ENCODE data around the gene TSPAN8.
"Not testable (repeated sequence)": the region's sequence is repeated elsewhere in the genome, so short reads cannot be mapped to it uniquely, and the experiment has no call there.

Gene TSPAN8

DNA sequence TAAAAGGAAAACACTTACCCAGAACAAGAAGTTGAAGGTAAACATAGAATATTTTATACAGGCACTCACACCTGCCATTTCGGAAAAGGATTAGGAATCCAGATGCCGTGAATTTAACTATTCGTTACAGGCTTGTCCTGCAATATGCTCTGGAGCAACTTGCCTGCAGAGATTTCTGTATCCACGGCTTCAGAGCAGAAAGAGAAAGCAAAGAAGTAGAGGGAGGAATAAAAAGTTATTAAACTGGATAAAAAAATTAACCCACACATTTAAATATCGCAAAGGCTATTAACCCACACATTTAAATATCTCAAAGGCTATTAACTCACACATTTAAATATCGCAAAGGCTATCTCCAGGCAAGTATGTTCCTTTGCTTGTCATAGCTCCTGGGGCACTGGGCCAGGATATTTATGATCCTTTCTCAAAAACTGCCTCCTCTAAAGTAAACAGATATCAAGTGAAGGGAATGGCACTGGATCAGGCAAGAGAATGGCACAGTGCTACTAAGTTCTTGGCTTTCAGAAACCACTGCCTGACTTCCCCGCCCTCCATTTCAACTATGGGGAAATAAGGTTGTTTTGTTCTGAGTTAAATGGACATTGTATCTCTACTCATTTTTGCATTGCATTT, at the start of gene TSPAN8:
Gene TSPAN8, minus strand, starts transcription at position 399 of the 633 bp plus-strand sequence. Its CDS starts 321 bp downstream, at position 78.
- no peak for DNase-seq

DNA sequence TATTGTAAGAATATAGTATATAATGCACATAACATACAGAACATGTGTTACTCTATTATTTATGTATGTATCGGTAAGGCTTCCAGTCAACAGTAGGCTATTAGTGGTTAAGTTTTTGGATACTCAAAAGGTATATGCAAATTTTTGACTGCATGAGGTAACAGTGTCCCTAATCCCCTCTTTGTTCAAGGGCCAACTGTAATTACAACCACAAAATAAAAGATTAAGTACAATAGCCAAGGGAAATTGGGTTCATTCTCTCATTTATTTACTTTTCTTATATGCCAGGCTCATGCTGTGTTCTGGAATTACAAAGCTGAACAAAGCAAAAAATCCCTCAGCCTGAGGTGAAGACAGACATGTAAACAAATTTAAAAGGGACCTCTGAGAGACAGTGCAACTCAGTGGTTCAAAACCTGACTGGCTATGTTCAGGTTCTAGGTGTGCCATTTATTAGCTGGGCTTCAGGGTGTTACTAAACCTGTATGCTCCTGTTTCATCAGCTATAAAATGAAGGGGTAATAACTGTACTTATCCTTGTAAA, 43.4 kb upstream of the TSPAN8 start:
- no peak for DNase-seq

DNA sequence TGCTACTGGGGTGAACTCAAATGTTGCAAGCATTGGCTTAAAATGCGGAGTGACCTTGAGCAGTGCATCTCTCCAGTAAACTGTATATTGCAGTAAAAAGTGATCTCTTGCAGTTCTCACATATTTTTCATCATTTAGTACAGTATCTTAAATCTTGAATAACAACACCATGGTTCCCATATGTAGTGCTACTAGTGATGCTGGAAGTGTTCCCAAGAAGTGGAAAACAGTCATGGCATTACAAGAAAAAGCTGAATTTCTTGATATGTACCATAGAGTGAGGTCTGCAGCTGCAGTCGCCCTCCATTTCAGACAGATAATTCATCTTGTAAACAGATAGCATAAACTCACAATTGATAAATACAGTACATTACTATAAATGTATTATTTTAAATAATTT, 42.9 kb upstream of the TSPAN8 start:
- DNase-seq = no peak

DNA sequence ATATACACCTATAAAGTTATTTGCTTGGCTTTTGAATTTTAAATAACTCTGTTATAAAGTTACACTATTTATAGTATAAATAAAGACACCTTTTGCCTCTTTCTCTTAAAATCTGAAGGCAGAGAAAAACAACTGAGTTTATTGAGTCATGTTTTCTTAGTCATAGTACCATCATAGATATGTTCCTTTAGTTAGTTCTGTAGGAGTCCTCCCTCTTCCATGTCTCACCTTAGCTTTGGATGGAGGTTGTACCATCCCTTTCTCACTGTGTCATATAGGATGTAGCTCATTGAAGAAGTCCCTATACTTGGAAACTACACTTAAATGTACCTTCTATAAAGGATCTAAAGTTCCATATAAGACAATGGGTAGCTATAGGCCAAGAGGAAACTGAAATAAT, 39.7 kb upstream of the TSPAN8 start:
- DNase-seq = no peak

DNA sequence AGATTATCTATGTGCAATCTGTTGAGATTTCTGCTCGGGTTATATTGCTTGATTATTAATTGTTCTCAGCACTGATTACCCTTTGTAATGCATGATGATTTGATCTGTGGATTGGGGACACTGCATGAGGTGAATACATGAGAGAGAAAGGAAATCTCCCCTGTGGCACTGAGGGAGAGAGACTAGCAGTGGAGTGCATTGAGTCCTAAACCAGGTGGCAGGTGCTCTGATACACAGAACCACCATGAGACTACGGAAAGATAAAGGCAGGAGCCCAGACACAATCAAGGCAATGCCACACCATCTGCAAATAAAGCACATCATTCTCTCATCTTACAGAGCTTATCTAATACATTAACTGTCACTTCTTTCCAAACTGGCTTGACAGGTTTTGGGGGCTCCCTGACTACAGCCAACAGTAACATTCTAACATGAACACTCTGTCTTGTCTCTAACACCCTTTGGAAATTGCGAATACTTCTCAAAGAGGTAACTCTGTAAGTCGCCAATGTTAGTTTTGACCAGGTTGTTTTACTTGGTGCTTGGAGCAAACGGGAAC, 37.6 kb upstream of the TSPAN8 start:
- DNase-seq = peak; percentile 3

DNA sequence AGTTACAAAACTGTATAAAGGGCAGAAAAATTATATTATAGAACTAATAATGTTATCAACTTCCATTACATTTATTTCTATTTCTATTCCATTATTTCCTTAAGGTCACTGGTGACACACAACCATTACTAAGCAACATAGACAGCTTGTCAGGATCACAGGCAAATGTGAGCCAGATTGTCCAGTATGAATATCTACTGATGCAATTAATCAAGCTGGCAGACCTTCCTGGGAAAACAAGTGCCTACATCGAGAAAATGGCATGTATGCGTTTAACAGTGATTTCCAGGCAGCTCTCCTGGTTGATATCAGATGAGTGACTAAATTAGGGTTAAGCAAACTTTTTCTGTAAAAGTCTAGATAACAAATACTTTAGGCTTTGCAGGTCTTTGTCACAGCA, 36.9 kb upstream of the TSPAN8 start:
- peak; percentile 20 for DNase-seq

DNA sequence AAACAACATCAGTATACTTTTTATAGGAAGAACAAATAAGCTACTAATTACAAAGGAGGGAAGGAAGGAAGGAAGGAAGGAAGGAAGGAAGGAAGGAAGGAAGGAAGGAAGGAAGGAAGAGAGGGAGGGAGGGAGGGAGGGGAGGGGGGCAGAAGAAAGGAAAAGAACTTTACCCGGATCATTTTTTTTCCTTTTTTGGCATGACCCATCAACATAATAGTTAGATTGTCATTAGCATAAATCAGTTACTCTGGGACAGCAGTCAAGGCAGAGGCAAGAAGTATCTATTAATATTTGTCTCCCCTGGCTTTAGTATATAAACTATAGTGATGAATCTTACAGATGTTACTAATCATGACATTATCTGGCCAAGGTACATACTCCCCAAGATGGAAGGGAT, 35.2 kb upstream of the TSPAN8 start:
- no peak for DNase-seq

DNA sequence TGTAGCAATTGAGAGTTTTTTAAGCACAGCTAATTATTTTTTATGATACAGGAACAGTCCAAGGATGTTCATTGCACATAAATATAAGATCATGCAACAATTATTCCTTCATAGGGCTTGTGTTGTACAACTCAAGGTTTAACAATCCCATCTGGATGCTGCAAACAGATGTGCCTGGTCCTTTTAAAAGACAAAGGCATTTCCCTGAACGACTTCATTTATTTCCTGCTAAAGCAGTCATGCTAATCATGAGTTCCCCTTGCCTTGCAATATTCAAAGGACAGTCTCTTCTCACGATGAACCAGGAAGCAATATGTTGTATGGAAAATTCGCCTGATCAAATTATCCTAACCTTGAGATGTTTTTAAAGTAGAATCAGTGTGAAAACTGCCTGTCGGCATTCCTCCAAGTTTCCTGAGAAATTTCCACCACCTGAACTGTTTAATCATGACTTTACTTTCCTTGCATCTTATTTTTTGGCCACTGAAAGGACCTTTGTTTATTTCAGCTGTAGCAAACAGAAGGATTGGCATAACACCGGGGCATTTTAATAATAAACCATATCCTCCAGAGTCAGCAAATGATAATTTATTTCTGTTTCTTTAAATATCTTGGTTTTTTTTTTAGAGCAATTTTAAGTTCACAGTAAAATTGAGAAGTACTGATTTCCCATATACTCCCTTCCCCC, 33.9 kb upstream of the TSPAN8 start:
- no peak for DNase-seq

DNA sequence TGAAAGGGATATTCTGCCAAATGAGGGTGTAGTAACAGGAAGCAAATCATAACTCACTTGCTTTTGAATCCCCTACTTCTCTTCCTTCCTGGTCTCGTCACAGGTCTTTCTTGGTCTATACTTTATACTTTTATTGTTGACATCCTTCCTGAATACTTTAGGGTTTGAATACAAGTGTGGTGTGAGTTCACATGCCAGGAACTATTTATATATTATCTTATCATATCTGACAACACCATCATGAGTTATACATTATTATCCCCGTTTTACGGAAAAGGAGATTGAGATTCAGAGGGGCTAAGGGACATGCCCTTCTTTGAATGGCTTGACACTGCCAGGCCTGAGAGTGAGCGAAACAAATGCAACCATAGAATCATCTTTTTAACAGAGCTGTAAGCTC, 33.0 kb upstream of the TSPAN8 start:
- DNase-seq = no peak

DNA sequence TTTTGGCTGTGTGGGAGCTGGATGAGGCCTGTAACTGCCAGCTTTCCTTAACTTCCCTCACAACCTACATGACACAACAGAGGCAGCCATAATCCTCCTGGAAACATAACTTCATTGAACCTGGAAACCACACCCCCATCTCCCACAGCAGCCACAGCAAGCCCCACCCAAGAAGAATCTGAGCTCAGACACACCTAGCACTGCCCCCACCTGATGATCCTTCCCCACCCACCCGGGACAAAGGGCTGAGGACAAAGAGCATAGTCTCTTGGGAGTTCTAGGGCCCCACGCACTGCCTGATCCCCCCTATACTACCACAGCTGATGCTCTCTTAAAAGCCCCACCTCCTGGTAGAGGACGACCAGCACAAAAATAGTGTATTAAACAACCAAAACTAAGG, 29.6 kb upstream of the TSPAN8 start:
- DNase-seq = no peak

DNA sequence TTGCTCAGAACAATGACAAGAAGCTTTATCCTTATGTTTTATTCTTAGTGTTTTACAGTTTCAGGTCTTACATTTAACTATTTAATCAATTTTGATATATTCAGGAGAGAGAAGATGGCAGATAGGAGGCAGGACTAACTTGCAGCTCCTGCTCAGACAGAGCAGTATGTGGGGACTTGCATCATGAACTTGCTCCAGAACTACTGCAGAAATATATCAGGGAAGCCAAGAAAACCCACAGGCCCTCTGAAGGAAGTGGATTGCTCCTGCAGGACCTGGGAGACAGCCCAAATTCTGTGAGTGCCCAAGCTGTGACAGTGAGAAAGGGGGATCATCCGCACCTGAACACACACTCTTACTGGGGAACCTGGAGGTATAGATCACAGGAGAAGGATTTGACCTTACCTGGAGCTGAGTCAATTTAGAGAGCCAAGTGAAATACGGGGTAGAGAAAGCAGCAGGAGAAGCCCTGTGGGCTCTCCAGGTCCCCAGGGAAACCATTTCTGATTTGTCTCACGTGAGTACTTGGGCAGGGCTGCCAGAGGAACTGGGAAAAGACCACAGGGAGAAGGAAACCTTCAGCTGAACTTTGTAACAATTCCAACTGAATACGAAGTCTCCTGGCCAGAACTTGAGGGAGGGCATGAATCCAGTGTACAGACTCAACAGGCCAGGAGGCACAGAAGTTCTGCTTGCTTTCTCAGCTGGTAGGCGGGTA, 28.9 kb upstream of the TSPAN8 start:
- DNase-seq = no peak

DNA sequence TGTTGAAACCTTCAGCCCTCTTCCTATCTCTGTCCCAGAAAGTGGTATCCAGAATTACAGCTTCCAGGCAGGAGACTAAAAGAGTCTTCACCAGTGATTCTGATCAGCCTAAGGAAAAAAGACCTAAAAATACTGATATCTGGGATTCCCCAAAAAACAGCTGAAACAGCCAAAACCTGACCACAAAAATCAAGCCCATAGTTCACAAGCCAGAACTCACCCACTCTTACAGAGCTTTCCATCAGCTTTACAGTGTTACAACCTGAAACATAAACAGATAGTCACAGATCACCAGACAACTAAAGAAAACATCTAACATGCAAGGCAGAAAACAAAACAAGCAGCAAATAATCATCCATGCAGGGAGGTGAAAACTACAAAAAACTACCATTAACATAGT, 26.0 kb upstream of the TSPAN8 start:
- DNase-seq = no peak

DNA sequence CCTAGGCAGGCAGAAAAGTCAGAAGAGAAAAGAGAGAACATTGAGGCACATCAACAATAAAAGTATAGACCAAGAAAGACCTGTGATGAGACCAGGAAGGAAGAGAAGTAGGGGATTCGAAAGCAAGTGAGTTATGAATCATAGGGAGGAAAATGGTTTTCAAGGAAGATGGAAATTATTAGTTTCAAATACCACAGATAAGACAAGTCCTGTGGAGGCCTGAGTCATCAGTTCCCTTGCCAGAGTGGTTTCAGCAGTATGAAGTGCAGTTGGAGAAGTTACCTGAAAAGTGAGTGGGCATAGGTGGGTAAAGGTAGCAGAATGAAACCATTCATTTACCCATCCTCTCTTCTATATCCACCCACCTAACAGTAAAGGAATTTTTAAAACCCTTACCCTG, 25.2 kb upstream of the TSPAN8 start:
- DNase-seq = no peak

DNA sequence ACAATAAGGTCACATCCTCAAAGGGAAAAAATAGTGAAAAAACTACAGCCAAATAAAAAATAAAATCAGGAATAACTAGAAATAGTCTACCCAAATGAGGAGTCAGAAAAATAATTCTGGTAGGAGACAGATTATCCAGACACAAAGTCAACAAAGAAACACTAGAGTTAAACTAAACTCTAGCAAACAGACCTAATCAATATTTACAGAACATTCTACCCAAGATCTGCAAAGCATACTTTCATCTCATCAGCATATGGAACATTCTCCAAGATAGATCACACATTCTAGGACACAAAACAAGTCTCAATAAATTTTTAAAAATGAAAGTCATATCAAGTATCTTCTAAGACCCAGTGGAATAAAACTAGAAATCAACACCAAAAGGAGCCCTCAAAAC, 20.4 kb upstream of the TSPAN8 start:
- DNase-seq = no peak

DNA sequence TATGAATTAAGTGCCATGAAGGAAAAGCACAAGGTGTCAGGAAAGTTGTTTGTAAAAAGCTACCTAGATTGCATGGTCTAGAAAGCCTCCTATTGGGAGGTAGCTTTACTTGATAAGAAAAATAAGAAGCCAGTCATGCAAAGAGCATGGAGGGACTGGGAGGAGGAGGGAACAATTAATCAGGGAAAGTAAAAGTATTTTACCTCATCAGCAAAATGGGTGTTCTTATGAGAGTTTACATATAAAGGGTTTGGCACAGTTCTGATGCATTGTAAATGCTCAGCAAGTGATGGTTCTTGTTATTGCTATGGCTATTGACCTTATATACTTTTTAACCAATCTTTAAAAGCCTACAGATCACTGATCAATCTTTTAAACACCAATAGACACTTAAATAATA, 17.0 kb upstream of the TSPAN8 start:
- no peak for DNase-seq

DNA sequence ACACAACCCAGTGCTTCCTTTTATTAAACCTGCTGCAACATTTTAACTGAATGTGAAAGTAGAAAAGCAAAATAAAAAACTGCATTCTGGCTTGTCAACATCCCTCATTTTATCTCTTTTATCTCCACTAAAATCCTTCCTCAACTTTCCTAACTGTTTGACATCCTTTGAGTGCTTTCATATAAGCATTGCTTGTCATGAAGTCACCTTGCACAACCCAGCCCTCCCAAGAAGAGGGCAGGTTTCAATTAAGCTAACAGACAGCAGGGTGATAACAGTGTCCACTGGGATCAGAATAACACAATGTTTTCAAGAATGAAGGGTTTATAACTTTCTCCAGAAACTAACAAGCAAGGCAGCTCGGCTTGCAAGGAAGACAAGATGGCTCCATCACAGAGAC, 16.3 kb upstream of the TSPAN8 start:
- no peak for DNase-seq

DNA sequence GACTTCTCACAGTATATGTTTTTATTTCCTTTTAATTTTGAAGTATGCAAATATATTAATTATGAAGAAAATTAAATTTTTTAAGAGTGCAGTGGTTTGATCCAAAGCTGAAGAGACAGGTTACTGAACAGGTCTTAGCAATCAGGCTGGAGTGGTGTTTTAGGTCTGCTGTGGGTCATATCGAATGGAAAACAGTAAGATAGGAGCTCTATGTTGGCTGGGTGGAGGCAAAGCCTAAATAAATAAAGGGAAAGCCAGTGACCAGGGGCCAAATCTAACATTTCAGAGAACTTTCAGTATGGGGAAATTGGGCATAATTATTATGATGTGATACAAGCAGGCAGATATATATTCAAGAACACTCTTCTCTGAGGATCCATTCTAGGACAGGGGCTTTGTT, 12.7 kb upstream of the TSPAN8 start:
- no peak for DNase-seq

DNA sequence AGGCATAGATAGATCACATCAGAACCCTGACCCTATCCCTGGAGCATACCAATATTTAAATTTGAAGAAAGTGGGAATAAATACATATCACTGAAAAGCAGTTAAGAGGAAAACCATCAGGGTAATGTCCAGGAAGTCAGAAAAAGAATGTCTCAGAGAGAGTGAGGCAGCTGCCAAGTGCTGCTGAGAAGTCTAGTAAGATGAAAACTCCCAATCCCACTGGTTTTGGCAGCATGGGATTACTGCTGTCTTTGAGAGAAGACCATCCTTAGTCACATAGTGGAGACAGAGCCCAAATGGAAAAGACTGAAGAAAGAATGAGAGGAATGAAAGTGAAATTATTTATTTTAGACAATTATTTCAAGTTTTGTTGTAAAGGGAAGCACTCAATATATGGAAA, 11.5 kb upstream of the TSPAN8 start:
- DNase-seq = no peak

DNA sequence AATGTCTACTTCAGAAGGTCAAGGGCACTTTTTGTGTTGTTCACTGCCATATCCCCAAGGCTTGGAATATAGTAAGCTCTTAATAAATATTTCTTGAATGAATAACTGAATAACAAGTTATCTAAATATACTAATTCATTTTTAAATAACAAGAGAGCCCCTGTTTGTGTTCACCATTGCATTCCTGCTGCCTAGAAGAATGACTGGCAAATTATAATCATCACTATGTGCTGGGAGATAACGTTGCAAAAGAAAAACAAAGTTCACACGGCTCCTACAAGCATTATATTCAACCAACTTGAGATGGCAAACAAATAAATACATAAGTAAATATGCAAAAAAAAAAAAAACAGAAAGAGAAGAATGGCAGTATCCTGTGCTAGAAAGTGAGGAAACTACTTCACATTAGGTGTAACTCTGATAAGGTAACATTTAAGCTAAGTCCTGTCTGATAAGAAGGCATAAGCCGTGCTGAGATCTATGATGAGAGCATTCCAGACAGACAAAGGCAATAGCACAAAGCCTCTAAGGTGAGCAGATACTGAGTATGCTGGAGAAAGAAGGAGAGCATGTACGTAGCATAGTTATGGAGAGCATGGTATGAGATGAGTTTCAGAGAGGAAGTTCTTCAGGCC, 9.2 kb upstream of the TSPAN8 start:
- DNase-seq = no peak

DNA sequence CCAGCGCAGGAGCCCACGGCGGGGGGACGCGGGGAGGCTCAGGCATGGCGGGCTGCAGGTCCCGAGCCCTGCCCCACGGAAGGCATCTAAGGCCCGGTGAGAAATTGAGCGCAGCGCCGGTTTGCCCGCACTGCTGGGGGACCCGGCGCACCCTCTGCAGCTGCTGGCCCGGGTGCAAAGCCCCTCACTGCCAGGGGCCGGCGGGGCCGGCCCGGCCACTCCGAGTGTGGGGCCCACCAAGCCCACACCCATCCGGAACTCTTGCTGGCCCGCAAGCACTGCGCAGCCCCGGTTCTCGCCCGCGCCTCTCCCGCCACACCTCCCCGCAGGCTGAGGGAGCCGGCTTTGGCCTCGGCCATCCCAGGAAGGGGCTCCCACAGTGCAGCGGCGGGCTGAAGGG, 8.5 kb upstream of the TSPAN8 start:
- no peak for DNase-seq

DNA sequence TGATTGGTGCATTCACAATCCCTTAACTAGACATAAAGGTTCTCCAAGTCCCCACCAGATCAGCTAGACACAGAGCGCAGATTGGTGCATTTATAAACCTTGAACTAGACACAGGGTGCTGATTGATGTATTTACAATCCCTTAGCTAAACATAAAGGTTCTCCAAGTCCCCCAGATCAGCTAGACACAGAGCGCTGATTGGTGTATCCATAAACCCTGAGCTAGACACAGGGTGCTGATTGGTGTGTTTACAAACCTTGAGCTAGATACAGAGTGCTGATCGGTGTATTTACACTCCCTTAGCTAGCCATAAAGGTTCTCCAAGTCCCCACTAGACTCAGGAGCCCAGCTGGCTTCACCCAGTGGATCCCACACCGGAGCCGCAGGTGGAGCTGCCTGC, 8.0 kb upstream of the TSPAN8 start:
- not testable (repeated sequence) for DNase-seq

DNA sequence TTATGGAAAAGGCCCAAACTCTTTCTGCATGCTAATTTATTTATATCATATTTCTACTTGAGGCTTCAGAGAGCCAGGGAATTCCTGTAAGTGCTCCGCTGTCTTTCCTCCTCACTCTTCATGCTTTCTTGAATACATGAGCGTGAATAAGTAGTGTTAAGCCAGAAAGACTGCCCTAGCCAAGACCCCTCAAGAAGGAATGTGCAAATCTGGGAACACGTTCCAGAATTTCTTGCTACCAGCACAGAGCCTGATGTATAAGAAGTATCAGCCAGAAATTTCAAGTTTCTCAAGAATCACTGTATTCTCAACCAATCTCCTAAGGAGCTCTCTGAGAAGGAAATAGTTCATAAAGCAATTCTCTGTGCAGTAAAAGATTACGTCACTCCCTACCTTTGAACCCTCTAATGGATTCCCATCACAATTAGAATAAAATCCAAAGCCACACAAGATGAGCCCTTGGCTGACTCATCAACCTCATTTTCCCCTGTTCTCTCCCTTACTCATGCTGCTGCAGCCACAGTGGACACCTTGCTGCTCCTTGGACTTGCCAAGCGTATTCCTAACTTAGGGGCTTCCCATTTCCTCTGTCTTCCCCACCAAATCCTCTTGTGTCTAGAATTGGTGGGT, 6.9 kb upstream of the TSPAN8 start:
- DNase-seq = no peak

DNA sequence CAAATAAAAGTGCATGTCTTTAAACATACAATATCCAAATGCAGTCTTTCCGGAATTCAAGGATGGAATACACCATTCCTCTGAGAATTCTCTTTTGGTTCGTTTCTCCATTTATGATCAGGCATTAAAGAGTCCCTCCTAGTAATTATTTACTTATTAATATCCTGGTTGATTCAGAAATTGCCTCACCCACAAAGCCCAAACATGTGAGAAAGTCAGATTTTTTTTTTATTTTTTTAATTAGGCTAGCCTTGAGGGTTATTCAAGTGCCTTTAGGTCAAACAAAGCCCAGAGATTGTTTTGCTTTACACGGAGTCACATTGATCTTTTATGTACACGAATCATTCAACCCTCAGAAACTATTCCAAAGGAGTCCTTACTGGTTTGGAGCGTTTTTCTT, 6.4 kb upstream of the TSPAN8 start:
- no peak for DNase-seq
